Adrenal gland (tissue), 12 donors: ENCODE data around the gene CUTC. TPM values are rescaled to one million over a fixed set of nuclear protein-coding genes. Genes with fewer than 3 reads are reported as not detected.

Source experiments
- DNase-seq, 7 donors: peaks; one replicate each; pipeline ENCODE4 v3.0.0-alpha.2; 2019 to 2020
- H3K27ac ChIP-seq, 5 donors: fragments of 200-600 bp; sonication (generic) in 4 of 5; 1 replicate in 3 of 5; 2 replicates in 2 of 5; pipeline versions ENCODE4 v1.5.1 to v1.8.0; 2016 to 2020; ENCODE audit warnings: mild to moderate bottlenecking in 1 of 5
- H3K27me3 ChIP-seq: fragments of 200-600 bp; 2 replicates; pipeline ENCODE4 v1.8.0; 2021
- H3K36me3 ChIP-seq, 2 donors: fragments of 200-600 bp; replicated peaks in 1 of 2; 1 replicate in 1 of 2; 2 replicates in 1 of 2; pipeline versions ENCODE4 v1.5.1 to v1.8.0; 2018 to 2022
- H3K4me1 ChIP-seq, 2 donors: fragments of 200-600 bp; replicated peaks in 1 of 2; 1 replicate in 1 of 2; 2 replicates in 1 of 2; pipeline versions ENCODE4 v1.5.1 to v1.8.0; 2018 to 2021
- H3K4me3 ChIP-seq, 4 donors: fragments of 200-600 bp; sonication (generic) in 3 of 4; one replicate each; pipeline ENCODE4 v1.5.1; 2016 to 2018
- H3K9me3 ChIP-seq, 3 donors: fragments of 200-600 bp; sonication (generic) in 1 of 3; replicated peaks in 1 of 3; 1 replicate in 2 of 3; 2 replicates in 1 of 3; pipeline versions ENCODE4 v1.5.1 to v1.8.0; 2016 to 2021
- CTCF ChIP-seq, 6 experiments: fragments of 450-650 bp in 4 of 6; fragments of 200-600 bp in 2 of 6; sonication (generic) in 1 of 6; IDR thresholded peaks; 1 replicate in 5 of 6; 2 replicates in 1 of 6; pipeline versions ENCODE4 v1.5.1 to v1.8.0; 2016 to 2021; ENCODE audit warnings: antibody characterized with exemption in 6 of 6, mild to moderate bottlenecking in 2 of 6, moderate library complexity in 1 of 6
- POLR2A ChIP-seq, 2 donors: fragments of 450-650 bp; IDR thresholded peaks; one replicate each; pipeline ENCODE4 v1.6.1; 2017; ENCODE audit warnings: antibody characterized with exemption in 2 of 2, mild to moderate bottlenecking in 2 of 2, moderate library complexity in 1 of 2
- WGBS, 4 donors: extraction: QIAGEN DNeasy Blood & Tissue Kit in 2 of 4; methylation state at CpG; one replicate each; pipeline versions ENCODE4 v1.1.5 to v1.1.7; 2013 to 2017; 5-methylcytosine and 5-hydroxymethylcytosine counted together
- intact Hi-C, 2 donors: fragments of 100-400 bp; cut with DNase I; formaldehyde crosslinking; loops; one replicate each; pipeline versions ENCODE4 v1.14.1 to v1.15.0; 2022 to 2023
- polyA plus RNA-seq, 3 donors: library from polyadenylated mRNA; stranded (reverse); fragments of 200-250 nt in 2 of 3; fragments of 350-450 nt in 1 of 3; fragmentation: Illumina TruSeq in 1 of 3; extraction: RNeasy Lipid Tissue Mini Kit (QIAGEN cat#74804) in 1 of 3; gene quantifications; one replicate each; pipeline ENCODE4 v1.2.3, GENCODE V29; 2013 to 2014
- total RNA-seq, 9 donors: library from RNA; depleted of rRNA in 4 of 9; stranded (reverse); fragments of >200 nt in 4 of 9; fragments of 120-200 nt in 1 of 9; fragmentation: NEBNext Ultra II Directional in 1 of 9; extraction: Animal tissue kit (Norgen Biotek cat#: 25700) in 1 of 9; gene quantifications; one replicate each; pipeline versions ENCODE4 v1.1.0 to v1.2.4, GENCODE V29; 2013 to 2023
- donor health status: healthy with polysubstance abuse.
- donor health status: Bipolar disorder and iron deficiency.
- donor health status: DM: yes; HTN: yes; CAD: no.
- donor health status: DM: no; HTN: no; CAD: no.
- donor health status: DM: no; HTN: no; CAD: no.
- donor health status: DM: yes; HTN: yes; CAD: no.

The CUTC gene
- total and polyA plus RNA-seq, 12 donors: 16.0 to 36.5 (median 19.9) TPM

- Histone ChIP-seq H3K4me1 (peaks cover 0 to 7% of the 10 kb centered on the region in 2 donors), H3K4me3 (no peak overlapping the region), H3K36me3 (peaks cover 0 to 34% of the 10 kb centered on the region in 2 donors), H3K27ac (no peak overlapping the region), H3K27me3 (no peaks in the 10 kb centered on the region), H3K9me3 (no peaks in the 10 kb centered on the region)
- intact Hi-C loops: no loop called here
- TF ChIP-seq POLR2A (IDR thresholded peaks at IDR 0.05): no peak
- TF ChIP-seq CTCF (IDR thresholded peaks at IDR 0.05): no peak
- WGBS, 4 donors: 60 to 88% (median 73%) methylated on average over 1 of the region's 1 CpG
- no peak for DNase-seq
Measured at GRCh38 chr10:99689461-99689860, 42.6 kb upstream of the CUTC start.

- peaks cover 0 to 43% of the 10 kb centered on the region in 2 donors for H3K36me3 ChIP-seq
- 92 to 95% (median 93%) methylated on average over 3 of the region's 3 CpGs for WGBS, 4 donors
- intact Hi-C loops: no loop called here
Measured at GRCh38 chr10:99693933-99694583, 38.0 kb upstream of the CUTC start.

GRCh38 chr10:99695761-99696160 lies 36.3 kb upstream of the CUTC start:
- Histone ChIP-seq H3K27ac (no peak overlapping the region), H3K9me3 (no peaks in the 10 kb centered on the region), H3K4me1 (no peaks in the 10 kb centered on the region), H3K4me3 (no peak overlapping the region), H3K27me3 (no peaks in the 10 kb centered on the region), H3K36me3 (peaks cover 0 to 50% of the 10 kb centered on the region in 2 donors)
- intact Hi-C loops: no loop called here
- TF ChIP-seq CTCF (IDR thresholded peaks at IDR 0.05) (no peak), POLR2A (IDR thresholded peaks at IDR 0.05) (no peak)
- WGBS, 4 donors: 93 to 96% (median 94%) methylated on average over 6 of the region's 6 CpGs
- DNase-seq: no peak

More at GRCh38 chr10:99693933-99694583, 38.0 kb upstream of the CUTC start:
- no peak for DNase-seq
- no peak overlapping the region for H3K4me3 ChIP-seq
- H3K9me3 ChIP-seq: no peaks in the 10 kb centered on the region
- TF ChIP-seq CTCF (IDR thresholded peaks at IDR 0.05) (no peak), POLR2A (IDR thresholded peaks at IDR 0.05) (no peak)
- H3K27me3 ChIP-seq: no peaks in the 10 kb centered on the region
- H3K27ac ChIP-seq: no peak overlapping the region
- no peaks in the 10 kb centered on the region for H3K4me1 ChIP-seq

- Histone ChIP-seq H3K4me3 (no peak overlapping the region), H3K9me3 (no peaks in the 10 kb centered on the region), H3K27ac (no peak overlapping the region), H3K4me1 (no peaks in the 10 kb centered on the region), H3K27me3 (no peaks in the 10 kb centered on the region), H3K36me3 (peaks cover 0 to 60% of the 10 kb centered on the region in 2 donors)
- 92 to 93% (median 92%) methylated on average over 8 of the region's 8 CpGs for WGBS, 4 donors
- intact Hi-C loops: no loop called here
- DNase-seq: no peak
- TF ChIP-seq CTCF (IDR thresholded peaks at IDR 0.05) (no peak), POLR2A (IDR thresholded peaks at IDR 0.05) (no peak)
Measured at GRCh38 chr10:99698504-99699080, 33.4 kb upstream of the CUTC start.
